ENCODE measurements around the gene ADGRA3. TPM values are rescaled to one million over a fixed set of nuclear protein-coding genes. Genes with fewer than 3 reads are reported as not detected.
A peak's percentile ranks its signal among the peaks of the same experiment; 100 is the strongest.

ADGRA3 gene
- polyA plus RNA-seq, 3 donors, result 0.07 TPM; not detected in 2

DNA sequence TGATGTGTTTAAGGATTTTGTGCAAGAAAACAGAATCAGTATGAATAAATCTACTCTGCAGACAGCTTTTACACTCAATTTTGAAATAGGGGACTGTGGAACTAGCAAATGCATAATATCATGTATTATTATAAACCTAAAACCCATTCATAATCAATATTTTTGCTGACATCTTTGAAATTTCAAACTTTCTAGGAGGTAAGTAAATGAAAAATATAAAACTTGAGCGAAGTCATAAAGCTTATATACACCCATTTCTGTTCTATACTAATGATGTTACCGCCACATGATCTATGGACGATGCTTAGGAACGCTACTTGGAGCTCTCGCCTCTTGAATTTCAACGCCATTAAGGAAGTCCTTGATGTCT lies 38.1 kb downstream of the ADGRA3 start:
- Mint-ChIP-seq H3K4me3 (no peak overlapping the region), H3K4me1 (peaks cover 16% of the 10 kb centered on the region), H3K27ac (no peak overlapping the region), H3K36me3 (no peaks in the 10 kb centered on the region), H3K27me3 (ENCODE audit: low read depth in 3 of 3) (no peaks in the 10 kb centered on the region), H3K9me3 (peaks cover 0 to 3% (median 0%) of the 10 kb centered on the region in 7 donors)
- no peaks in the 10 kb centered on the region for H3K27me3 ChIP-seq (ENCODE audit: control insufficient read depth in 2 of 2, insufficient read depth in 2 of 2, low read length in 2 of 2)
- no peaks in the 10 kb centered on the region for H3K36me3 ChIP-seq (replicated peaks in 1 of 2; ENCODE audit: control insufficient read depth in 1 of 2, insufficient read depth in 2 of 2, low read length in 2 of 2)
- H3K4me2 ChIP-seq (replicated peaks; ENCODE audit: extremely low read depth, low read length, poor library complexity, severe bottlenecking), result no peak overlapping the region
- intact Hi-C loops (cut with micrococcal nuclease), result no loop called here
- no peak overlapping the region for H3K27ac ChIP-seq (ENCODE audit: low read depth in 1 of 2, low read length in 2 of 2)
- 100% methylated on average over 4 of the region's 6 CpGs for WGBS (ENCODE audit: insufficient coverage)
- no peak for DNase-seq
- TF ChIP-seq, protein P1, sequence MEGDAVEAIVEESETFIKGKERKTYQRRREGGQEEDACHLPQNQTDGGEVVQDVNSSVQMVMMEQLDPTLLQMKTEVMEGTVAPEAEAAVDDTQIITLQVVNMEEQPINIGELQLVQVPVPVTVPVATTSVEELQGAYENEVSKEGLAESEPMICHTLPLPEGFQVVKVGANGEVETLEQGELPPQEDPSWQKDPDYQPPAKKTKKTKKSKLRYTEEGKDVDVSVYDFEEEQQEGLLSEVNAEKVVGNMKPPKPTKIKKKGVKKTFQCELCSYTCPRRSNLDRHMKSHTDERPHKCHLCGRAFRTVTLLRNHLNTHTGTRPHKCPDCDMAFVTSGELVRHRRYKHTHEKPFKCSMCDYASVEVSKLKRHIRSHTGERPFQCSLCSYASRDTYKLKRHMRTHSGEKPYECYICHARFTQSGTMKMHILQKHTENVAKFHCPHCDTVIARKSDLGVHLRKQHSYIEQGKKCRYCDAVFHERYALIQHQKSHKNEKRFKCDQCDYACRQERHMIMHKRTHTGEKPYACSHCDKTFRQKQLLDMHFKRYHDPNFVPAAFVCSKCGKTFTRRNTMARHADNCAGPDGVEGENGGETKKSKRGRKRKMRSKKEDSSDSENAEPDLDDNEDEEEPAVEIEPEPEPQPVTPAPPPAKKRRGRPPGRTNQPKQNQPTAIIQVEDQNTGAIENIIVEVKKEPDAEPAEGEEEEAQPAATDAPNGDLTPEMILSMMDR (IDR thresholded peaks at IDR 0.05), result no peak
- H3K9ac ChIP-seq (ENCODE audit: insufficient read depth, low read length, poor library complexity, severe bottlenecking), result no peak overlapping the region
- no peaks in the 10 kb centered on the region for H4K20me1 ChIP-seq (ENCODE audit: insufficient read depth, low read length)
- no peaks in the 10 kb centered on the region for H3K9me3 ChIP-seq (replicated peaks in 1 of 2; ENCODE audit: control insufficient read depth in 1 of 2, insufficient read depth in 1 of 2, low read length in 2 of 2)
- H2AFZ ChIP-seq (ENCODE audit: insufficient read depth, low read depth, low read length, poor library complexity, severe bottlenecking), result peak overlapping the region; percentile 25
- peaks cover 4 to 5% of the 10 kb centered on the region in 2 donors for H3K4me1 ChIP-seq (ENCODE audit: control insufficient read depth in 1 of 2, insufficient read depth in 2 of 2, low read length in 2 of 2)
- no peaks in the 10 kb centered on the region for H3K79me2 ChIP-seq (ENCODE audit: insufficient read depth, low read length)
- H3K4me3 ChIP-seq (replicated peaks in 1 of 3; ENCODE audit: low read depth in 2 of 3, low read length in 3 of 3), result no peak overlapping the region

DNA sequence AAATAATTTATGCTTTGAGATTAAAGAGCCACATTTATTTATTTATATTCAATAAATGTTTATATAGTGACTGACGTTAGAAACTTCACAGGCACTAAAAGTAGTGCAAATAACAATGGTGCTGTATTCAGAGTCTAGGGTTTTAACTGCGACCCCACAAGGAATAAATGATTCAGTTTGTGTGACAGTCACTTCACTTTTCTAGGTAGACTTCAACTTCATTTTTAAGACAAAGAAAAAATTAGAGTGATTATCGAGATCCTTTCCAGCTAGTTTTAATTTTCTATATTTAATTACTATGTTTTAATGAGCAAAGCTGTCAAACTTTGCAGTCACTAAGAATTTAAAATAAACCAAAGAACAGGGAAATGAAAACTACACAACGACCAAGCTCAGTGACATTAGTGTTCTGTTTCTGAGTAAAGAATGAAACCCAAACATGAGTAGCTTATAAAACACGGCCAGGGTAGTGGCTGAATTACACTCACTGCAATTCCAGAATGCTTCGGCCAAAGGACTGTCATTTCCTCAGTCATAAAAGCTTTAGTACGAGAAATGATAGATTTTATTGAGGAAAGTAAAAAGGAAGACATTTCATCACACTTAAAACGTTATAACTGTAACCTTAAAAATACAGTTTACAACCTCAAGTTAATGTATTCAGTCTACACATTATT lies 38.6 kb downstream of the ADGRA3 start:
- no peak overlapping the region for H3K27ac ChIP-seq (ENCODE audit: low read depth in 1 of 2, low read length in 2 of 2)
- H3K4me1 Mint-ChIP-seq, result peaks cover 11% of the 10 kb centered on the region
- intact Hi-C loops (cut with micrococcal nuclease), result no loop called here
- H3K4me3 Mint-ChIP-seq, result peak overlapping the region in 1 of 2 donors; percentile 52
- H4K20me1 ChIP-seq (ENCODE audit: insufficient read depth, low read length), result no peaks in the 10 kb centered on the region
- H3K4me2 ChIP-seq (replicated peaks; ENCODE audit: extremely low read depth, low read length, poor library complexity, severe bottlenecking), result no peak overlapping the region
- peaks cover 0 to 3% (median 0%) of the 10 kb centered on the region in 7 donors for H3K9me3 Mint-ChIP-seq
- no peak overlapping the region for H3K4me3 ChIP-seq (replicated peaks in 1 of 3; ENCODE audit: low read depth in 2 of 3, low read length in 3 of 3)
- no peaks in the 10 kb centered on the region for H3K36me3 ChIP-seq (replicated peaks in 1 of 2; ENCODE audit: control insufficient read depth in 1 of 2, insufficient read depth in 2 of 2, low read length in 2 of 2)
- H3K36me3 Mint-ChIP-seq, result no peaks in the 10 kb centered on the region
- no peaks in the 10 kb centered on the region for H3K9me3 ChIP-seq (replicated peaks in 1 of 2; ENCODE audit: control insufficient read depth in 1 of 2, insufficient read depth in 1 of 2, low read length in 2 of 2)
- H2AFZ ChIP-seq (ENCODE audit: insufficient read depth, low read depth, low read length, poor library complexity, severe bottlenecking), result peak overlapping the region; percentile 25
- no peaks in the 10 kb centered on the region for H3K27me3 Mint-ChIP-seq (ENCODE audit: low read depth in 3 of 3)
- TF ChIP-seq, protein P1 (IDR thresholded peaks at IDR 0.05), result no peak
- no CpG with 5 or more reads among the region's 8 CpGs for WGBS (ENCODE audit: insufficient coverage)
- no peaks in the 10 kb centered on the region for H3K79me2 ChIP-seq (ENCODE audit: insufficient read depth, low read length)
- H3K9ac ChIP-seq (ENCODE audit: insufficient read depth, low read length, poor library complexity, severe bottlenecking), result no peak overlapping the region
- no peak overlapping the region for H3K27ac Mint-ChIP-seq
- H3K27me3 ChIP-seq (ENCODE audit: control insufficient read depth in 2 of 2, insufficient read depth in 2 of 2, low read length in 2 of 2), result no peaks in the 10 kb centered on the region
- no peaks in the 10 kb centered on the region for H3K4me1 ChIP-seq (ENCODE audit: control insufficient read depth in 1 of 2, insufficient read depth in 2 of 2, low read length in 2 of 2)
- no peak for DNase-seq
